Right cardiac atrium (tissue), 5 donors: ENCODE results near the gene PCNT. TPM values are rescaled to one million over a fixed set of nuclear protein-coding genes. Genes with fewer than 3 reads are reported as not detected.
A peak's percentile ranks its signal among the peaks of the same experiment; 100 is the strongest.
"Not testable (repeated sequence)": the region's sequence is repeated elsewhere in the genome, so short reads cannot be mapped to it uniquely, and the experiment has no call there.

Experiments
- ATAC-seq, 2 donors: fragments of 200-7000 bp; cut with Tn5 transposase; one replicate each; pipeline versions ENCODE4 v1.8.0 to v1.9.1; 2020; ENCODE audit warnings: moderate library complexity in 2 of 2, mild to moderate bottlenecking in 1 of 2
- DNase-seq, 3 donors: peaks; one replicate each; pipeline ENCODE4 v3.0.0-alpha.2; 2020
- H3K27ac ChIP-seq: one replicate; pipeline ENCODE4 v1.5.1; 2013; ENCODE audit warnings: mild to moderate bottlenecking, low read length, control low read depth, moderate library complexity
- H3K27me3 ChIP-seq: one replicate; pipeline ENCODE4 v1.6.1; 2013; ENCODE audit not compliant: control insufficient read depth, insufficient read depth
- H3K4me1 ChIP-seq: one replicate; pipeline ENCODE4 v1.6.1; 2013; ENCODE audit warnings: low read length; ENCODE audit not compliant: control insufficient read depth, insufficient read depth
- H3K4me3 ChIP-seq: one replicate; pipeline ENCODE4 v1.5.1; 2013; ENCODE audit warnings: low read length, control low read depth
- H3K9me3 ChIP-seq: one replicate; pipeline ENCODE4 v1.6.1; 2013; ENCODE audit warnings: low read length; ENCODE audit not compliant: control insufficient read depth
- WGBS: extraction: QIAGEN DNeasy Blood & Tissue Kit; methylation state at CpG from one replicate; pipeline ENCODE4 v1.1.7; 2013; 5-methylcytosine and 5-hydroxymethylcytosine counted together
- intact Hi-C, 4 donors: fragments of 100-400 bp; cut with DNase I; formaldehyde crosslinking; loops; one replicate each; pipeline versions ENCODE4 v1.11.0 to v1.14.0; 2022 to 2023
- polyA plus RNA-seq: library from polyadenylated mRNA; stranded (reverse); fragments of 200-250 nt; gene quantifications from one replicate; pipeline ENCODE4 v1.2.3, GENCODE V29; 2013
- total RNA-seq, 4 donors: library from RNA; stranded (reverse); fragmentation: NEBNext Ultra II Directional; extraction: Animal tissue kit (Norgen Biotek cat#: 25700); gene quantifications; one replicate each; pipeline ENCODE4 v1.2.1, GENCODE V29; 2021
- donor health status: healthy with polysubstance abuse.
- donor health status: DM: no; HTN: yes; CAD: no.
- donor health status: DM: no; HTN: no; CAD: no.
- donor health status: DM: no; HTN: yes; CAD: no; lungs with severe emphysema.
- donor health status: DM: yes; HTN: yes; CAD: no.

The PCNT gene
- total and polyA plus RNA-seq, 5 donors = 20.8 to 29.6 (median 27.6) TPM

- DNase-seq (no peak), ATAC-seq (no peak)
- H3K4me3 ChIP-seq = no peak overlapping the region
- no peak overlapping the region for H3K27ac ChIP-seq
- 90% methylated on average over 21 of the region's 21 CpGs for WGBS
- H3K4me1 ChIP-seq = no peaks in the 10 kb centered on the region
- H3K9me3 ChIP-seq = no peaks in the 10 kb centered on the region
- no peaks in the 10 kb centered on the region for H3K27me3 ChIP-seq
- intact Hi-C loops = no loop called here
Measured at GRCh38 chr21:46397211-46397905, 73.4 kb downstream of the PCNT start.

- Histone ChIP-seq H3K9me3 (no peaks in the 10 kb centered on the region), H3K4me1 (no peaks in the 10 kb centered on the region), H3K27ac (no peak overlapping the region), H3K4me3 (no peak overlapping the region), H3K27me3 (no peaks in the 10 kb centered on the region)
- WGBS = 97% methylated on average over 22 of the region's 22 CpGs
- ATAC-seq = no peak
- DNase-seq = no peak
- intact Hi-C loops = no loop called here
Measured at GRCh38 chr21:46397993-46398392, 74.0 kb downstream of the PCNT start.

GRCh38 chr21:46399129-46399528 is 75.2 kb downstream of the PCNT start:
- WGBS = 100% methylated on average over 1 of the region's 1 CpG
- DNase-seq = no peak
- H3K9me3 ChIP-seq = no peaks in the 10 kb centered on the region
- H3K4me1 ChIP-seq = no peaks in the 10 kb centered on the region
- no peaks in the 10 kb centered on the region for H3K27me3 ChIP-seq
- ATAC-seq = peak; percentile 65 to 71
- intact Hi-C loops = no loop called here
- H3K27ac ChIP-seq = no peak overlapping the region
- no peak overlapping the region for H3K4me3 ChIP-seq

GRCh38 chr21:46399686-46400085 is 75.7 kb downstream of the PCNT start:
- Histone ChIP-seq H3K27ac (no peak overlapping the region), H3K4me3 (no peak overlapping the region), H3K4me1 (no peaks in the 10 kb centered on the region), H3K9me3 (no peaks in the 10 kb centered on the region), H3K27me3 (no peaks in the 10 kb centered on the region)
- no peak for ATAC-seq
- intact Hi-C loops = no loop called here
- DNase-seq = no peak
- 87% methylated on average over 10 of the region's 10 CpGs for WGBS

GRCh38 chr21:46401186-46401910 is 77.4 kb downstream of the PCNT start:
- 96% methylated on average over 13 of the region's 13 CpGs for WGBS
- ATAC-seq = no peak

GRCh38 chr21:46402421-46402820 is 78.5 kb downstream of the PCNT start:
- 87% methylated on average over 15 of the region's 15 CpGs for whole genome bisulfite sequencing
- ATAC-seq = no peak

More at GRCh38 chr21:46401186-46401910, 77.4 kb downstream of the PCNT start:
- intact Hi-C loops = no loop called here
- Histone ChIP-seq H3K4me3 (no peak overlapping the region), H3K9me3 (no peaks in the 10 kb centered on the region), H3K27me3 (no peaks in the 10 kb centered on the region), H3K4me1 (no peaks in the 10 kb centered on the region), H3K27ac (no peak overlapping the region)
- no peak for DNase-seq

GRCh38 chr21:46403234-46403811 is 79.4 kb downstream of the PCNT start:
- H3K4me1 ChIP-seq, DNase-seq, H3K9me3 ChIP-seq, H3K4me3 ChIP-seq, intact Hi-C loops, H3K27me3 ChIP-seq, H3K27ac ChIP-seq, ATAC-seq: not testable (repeated sequence)
- WGBS = 96% methylated on average over 47 of the region's 47 CpGs

More at GRCh38 chr21:46402421-46402820, 78.5 kb downstream of the PCNT start:
- intact Hi-C loops = no loop called here
- no peak overlapping the region for H3K27ac ChIP-seq
- no peak overlapping the region for H3K4me3 ChIP-seq
- no peaks in the 10 kb centered on the region for H3K4me1 ChIP-seq
- no peaks in the 10 kb centered on the region for H3K9me3 ChIP-seq
- no peak for DNase-seq
- no peaks in the 10 kb centered on the region for H3K27me3 ChIP-seq

- no peaks in the 10 kb centered on the region for H3K4me1 ChIP-seq
Measured at GRCh38 chr21:46404306-46404705, 80.3 kb downstream of the PCNT start.

GRCh38 chr21:46406001-46406400 is 82.0 kb downstream of the PCNT start:
- no peaks in the 10 kb centered on the region for H3K4me1 ChIP-seq
- ATAC-seq (no peak), DNase-seq (no peak)
- no peak overlapping the region for H3K27ac ChIP-seq
- no peak overlapping the region for H3K4me3 ChIP-seq
- no peaks in the 10 kb centered on the region for H3K9me3 ChIP-seq
- H3K27me3 ChIP-seq = no peaks in the 10 kb centered on the region
- intact Hi-C loops = no loop called here
- whole genome bisulfite sequencing = 86% methylated on average over 8 of the region's 8 CpGs

More at GRCh38 chr21:46404306-46404705, 80.3 kb downstream of the PCNT start:
- 94% methylated on average over 14 of the region's 14 CpGs for WGBS
- H3K4me3 ChIP-seq = no peak overlapping the region
- no peaks in the 10 kb centered on the region for H3K27me3 ChIP-seq
- no peak overlapping the region for H3K27ac ChIP-seq
- H3K9me3 ChIP-seq = no peaks in the 10 kb centered on the region
- no peak for DNase-seq
- intact Hi-C loops = no loop called here
- ATAC-seq = no peak

GRCh38 chr21:46409641-46410406 is 85.9 kb downstream of the PCNT start:
- ATAC-seq (no peak), DNase-seq (no peak)
- WGBS = 93% methylated on average over 32 of the region's 32 CpGs
- Histone ChIP-seq H3K27me3 (no peaks in the 10 kb centered on the region), H3K27ac (no peak overlapping the region), H3K4me3 (no peak overlapping the region), H3K4me1 (no peaks in the 10 kb centered on the region), H3K9me3 (no peaks in the 10 kb centered on the region)
- intact Hi-C loops = no loop called here

- H3K4me1 ChIP-seq = no peaks in the 10 kb centered on the region
- no peaks in the 10 kb centered on the region for H3K27me3 ChIP-seq
- intact Hi-C loops = no loop called here
- H3K9me3 ChIP-seq = no peaks in the 10 kb centered on the region
- no peak for DNase-seq
- no peak for ATAC-seq
- H3K4me3 ChIP-seq = no peak overlapping the region
- no peak overlapping the region for H3K27ac ChIP-seq
- 94% methylated on average over 9 of the region's 9 CpGs for WGBS
Measured at GRCh38 chr21:46410516-46410915, 86.6 kb downstream of the PCNT start.
